K562 (cell line): ENCODE results near the gene CALU. TPM values are rescaled to one million over a fixed set of nuclear protein-coding genes. Genes with fewer than 3 reads are reported as not detected.

ENCODE experiments used
- ATAC-seq: fragments of 200-7000 bp; cut with Tn5 transposase; 3 replicates; pipeline ENCODE4 v1.9.1; 2020; ENCODE audit warnings: moderate library complexity
- BruUV-seq: library from RNA; stranded (reverse); fragments of 400-500 nt; replicated peaks from 2 replicates; lab custom pipeline; 2021; lab: Mats Ljungman, UMichigan
- CTCF ChIA-PET: fragments of 300-600 bp; formaldehyde crosslinking; extraction: SDS; loops from one replicate; lab custom pipeline; 2021; ENCODE audit warnings: low intra/inter-chr PET ratio; lab: Yijun Ruan, JAX
- POLR2A ChIA-PET: fragments of 300-600, 350-650 bp; sonication (Branson Sonifier 250); formaldehyde crosslinking; extraction: SDS; loops from one replicate; lab custom pipeline; 2021; ENCODE audit warnings: antibody characterized with exemption, inconsistent platforms; lab: Yijun Ruan, JAX
- DNase-seq, 4 experiments: peaks; one replicate each; pipeline versions ENCODE4 v3.0.0 to v3.0.0-alpha.2; 2011 to 2018; ENCODE audit warnings: low spot score in 3 of 4, mixed read lengths in 3 of 4; ENCODE audit errors: extremely low read depth in 1 of 4
- FAIRE-seq: peaks from 2 replicates; lab custom pipeline; 2011; peaks lifted over from hg19 to GRCh38; lab: Jason Lieb, UNC
- H2AFZ ChIP-seq: 2 replicates; pipeline ENCODE4 v1.6.0; 2011; ENCODE audit warnings: low read depth, low read length, control low read depth, inconsistent platforms
- H3K27ac ChIP-seq: fragments of 200-600 bp; 3 replicates; pipeline ENCODE4 v1.8.0; 2011; ENCODE audit warnings: low read depth, mild to moderate bottlenecking, control low read depth, inconsistent platforms, low read length, moderate library complexity, mixed read lengths; ENCODE audit errors: extremely low read depth
- H3K27me3 ChIP-seq, 2 experiments: fragments of 300-600 bp in 1 of 2; 2 replicates in 1 of 2; 3 replicates in 1 of 2; pipeline versions ENCODE4 v1.6.0 to v1.8.0; 2011; ENCODE audit warnings: inconsistent platforms in 2 of 2, low read length in 2 of 2, mild to moderate bottlenecking in 1 of 2, mixed read lengths in 1 of 2, moderate library complexity in 1 of 2; ENCODE audit not compliant: control insufficient read depth in 2 of 2, insufficient read depth in 2 of 2
- H3K36me3 ChIP-seq: fragments of 300-600 bp; 3 replicates; pipeline ENCODE4 v1.8.0; 2011; ENCODE audit warnings: mild to moderate bottlenecking, low read length, inconsistent platforms; ENCODE audit not compliant: control insufficient read depth, insufficient read depth
- H3K4me1 ChIP-seq, 2 experiments: fragments of 200-600 bp in 1 of 2; replicated peaks in 1 of 2; 2 replicates in 1 of 2; 3 replicates in 1 of 2; pipeline versions ENCODE4 v1.5.1 to v1.8.0; 2011; ENCODE audit warnings: inconsistent platforms in 2 of 2, low read length in 2 of 2, mild to moderate bottlenecking in 1 of 2, mixed read lengths in 1 of 2, moderate library complexity in 1 of 2; ENCODE audit not compliant: control insufficient read depth in 2 of 2, insufficient read depth in 2 of 2
- H3K4me2 ChIP-seq: 2 replicates; pipeline ENCODE4 v1.6.1; 2011; ENCODE audit warnings: low read length, control low read depth, inconsistent platforms, mixed read lengths; ENCODE audit not compliant: insufficient read depth
- H3K4me3 ChIP-seq: fragments of 200-600 bp; sonication (generic), shearing (Covaris generic); 2 replicates; pipeline ENCODE4 v1.5.1; 2016; ENCODE audit warnings: control low read depth, inconsistent platforms
- H3K79me2 ChIP-seq: fragments of 200-600 bp; 3 replicates; pipeline ENCODE4 v1.8.0; 2011; ENCODE audit warnings: low read length, inconsistent platforms; ENCODE audit not compliant: control insufficient read depth, insufficient read depth
- H3K9ac ChIP-seq, 2 experiments: 2 replicates each; pipeline versions ENCODE4 v1.6.0 to v1.6.1; 2011; ENCODE audit warnings: low read depth in 2 of 2, low read length in 2 of 2, control low read depth in 1 of 2, inconsistent platforms in 1 of 2, mild to moderate bottlenecking in 1 of 2, mixed read lengths in 1 of 2; ENCODE audit not compliant: insufficient read depth in 1 of 2
- H3K9me1 ChIP-seq: one replicate; pipeline ENCODE4 v1.6.0; 2011; ENCODE audit warnings: inconsistent platforms, mild to moderate bottlenecking, low read length, moderate library complexity; ENCODE audit not compliant: control insufficient read depth, insufficient read depth
- H3K9me3 ChIP-seq: replicated peaks from 2 replicates; pipeline ENCODE4 v1.5.1; 2011; ENCODE audit warnings: low read depth, low read length, inconsistent platforms; ENCODE audit not compliant: control insufficient read depth, insufficient read depth
- H4K20me1 ChIP-seq: replicated peaks from 2 replicates; pipeline ENCODE4 v1.6.1; 2011; ENCODE audit warnings: low read length, inconsistent platforms, mixed read lengths; ENCODE audit not compliant: control insufficient read depth, insufficient read depth
- RAD21 ChIP-seq, 2 experiments: fragments of 250-450 bp in 1 of 2; fragments of 450-650 bp in 1 of 2; sonication (Bioruptor Pico) in 1 of 2; formaldehyde crosslinking in 1 of 2; IDR thresholded peaks in 1 of 2; conservative IDR thresholded peaks in 1 of 2; 2 replicates each; pipeline versions ENCODE4 v1.4.0 to v1.8.0; 2020 to 2022; ENCODE audit warnings: mild to moderate bottlenecking in 2 of 2, moderate library complexity in 1 of 2
- RBFOX2 ChIP-seq: fragments of 200-400 bp; formaldehyde crosslinking; IDR thresholded peaks from 2 replicates; pipeline ENCODE4 v1.6.1; 2017; ENCODE audit warnings: low read depth, mild to moderate bottlenecking, low read length, moderate library complexity
- RBM14 ChIP-seq: fragments of 200-400 bp; formaldehyde crosslinking; IDR thresholded peaks from 2 replicates; pipeline ENCODE4 v1.6.1; 2018; ENCODE audit warnings: low read depth, mild to moderate bottlenecking, low read length, moderate library complexity, borderline replicate concordance; ENCODE audit not compliant: insufficient read depth
- ZNF551 ChIP-seq: fragments of 250-450 bp; sonication (Bioruptor Pico); IDR thresholded peaks from 2 replicates; pipeline ENCODE4 v1.5.0; 2021; ENCODE audit warnings: mild to moderate bottlenecking, moderate library complexity
- ZNF668 ChIP-seq: fragments of 250-450 bp; sonication (Bioruptor Pico); IDR thresholded peaks from 2 replicates; pipeline ENCODE4 v1.8.0; 2022; ENCODE audit warnings: mild to moderate bottlenecking, inconsistent platforms
- WGBS: fragments of 100-300 bp; shearing (Covaris generic); methylation state at CpG from one replicate; pipeline ENCODE4 v1.1.6; 2016; ENCODE audit warnings: low coverage, mixed read lengths; ENCODE audit not compliant: insufficient coverage; ENCODE audit errors: missing lambda C conversion rate; 5-methylcytosine and 5-hydroxymethylcytosine counted together
- in situ Hi-C: fragments of 300-500 bp; cut with MboI; formaldehyde crosslinking; loops from 4 replicates; pipeline ENCODE4 v1.15.0; 2018; ENCODE audit warnings: inconsistent platforms, mixed read lengths
- intact Hi-C: fragments of 100-400 bp; cut with micrococcal nuclease; formaldehyde crosslinking; loops from 2 replicates; pipeline ENCODE4 v1.14.2; 2022
- polyA plus RNA-seq, 8 experiments: library from polyadenylated mRNA; depleted of rRNA in 4 of 8; stranded (reverse) in 5 of 8; unstranded in 3 of 8; fragments of >200 nt; fragmentation: Nextera tagmentation in 2 of 8; fragmentation: Illumina TruSeq in 1 of 8; extraction: Ambion mirVana in 2 of 8; extraction: Trizol in 1 of 8; gene quantifications; 2 replicates each; pipeline versions ENCODE4 v1.2.1 to v1.2.3, GENCODE V29; 2011 to 2014; ENCODE audit warnings: inconsistent platforms in 1 of 8, missing spikeins in 1 of 8
- total RNA-seq, 7 experiments: library from RNA; depleted of rRNA in 6 of 7; stranded (reverse); fragments of >200 nt in 6 of 7; fragmentation: Illumina TruSeq in 2 of 7; extraction: Trizol in 2 of 7; gene quantifications; 2 replicates each; pipeline versions ENCODE4 v1.2.1 to v1.2.3, GENCODE V29; 2011 to 2021; ENCODE audit warnings: low replicate concordance in 1 of 7
- TF ChIP-seq, protein P1 (sequence below), 3 experiments: IDR thresholded peaks in 2 of 3; conservative IDR thresholded peaks in 1 of 3; 2 replicates each; pipeline ENCODE4 v1.5.1; 2011 to 2012; ENCODE audit warnings: low read length in 3 of 3, mild to moderate bottlenecking in 3 of 3, control low read depth in 2 of 3, improper control_type of control experiment in 1 of 3, inconsistent platforms in 1 of 3, low read depth in 1 of 3, mixed read lengths in 1 of 3, moderate library complexity in 1 of 3; ENCODE audit not compliant: insufficient read depth in 2 of 3
- TF ChIP-seq, protein P2 (sequence below), 2 experiments: fragments of 450-650 bp; formaldehyde crosslinking in 1 of 2; IDR thresholded peaks; 2 replicates each; pipeline versions ENCODE4 v1.4.0 to v1.6.1; 2014 to 2020; ENCODE audit warnings: mild to moderate bottlenecking in 2 of 2, borderline replicate concordance in 1 of 2, low read depth in 1 of 2

The CALU gene
- total and polyA plus RNA-seq, 9 of the 15 experiments (the other 6 are each of a cell fraction or from before 2014, with no cell fraction given): 166 to 286 (median 215) TPM

DNA sequence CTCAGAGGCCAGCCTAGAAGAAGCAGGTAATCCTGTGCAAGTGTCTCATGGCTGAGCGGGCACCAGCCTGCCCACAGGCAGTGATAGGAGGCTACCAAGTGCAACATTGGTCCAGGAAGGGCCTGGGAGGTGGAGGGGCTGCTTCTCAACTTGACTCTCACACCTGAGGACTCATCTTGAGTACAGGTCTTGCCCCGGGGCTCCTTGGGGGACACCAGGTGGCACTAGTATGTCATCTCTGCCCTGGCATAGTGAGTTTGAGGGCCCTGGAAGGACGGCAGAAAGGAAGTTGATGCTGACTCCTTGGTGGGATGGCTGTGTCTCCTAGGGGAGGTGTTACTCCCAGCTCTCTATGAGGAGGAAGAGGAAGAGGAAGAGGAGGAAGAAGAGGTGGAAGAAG lies 54.9 kb downstream of the CALU start:
- H3K9me3 ChIP-seq: no peaks in the 10 kb centered on the region
- no peak overlapping the region for H3K4me3 ChIP-seq
- no TSS peak for BruUV-seq
- peak overlapping the region in 1 of 2 experiments; percentile 76; a peak in 1 of 4 replicates for H3K9ac ChIP-seq
- H3K27ac ChIP-seq: no peak overlapping the region
- peaks cover 9% of the 10 kb centered on the region; the same call in 2 of the 3 replicates for H3K79me2 ChIP-seq
- POLR2A ChIA-PET: interaction anchor here (1.0 to 2.1 kb wide), 6 partner anchors 13 to 69 kb away, joined by 3 to 6 read pairs (median 4); no protein-coding TSS in a partner anchor
- no peaks in the 10 kb centered on the region for H3K9me1 ChIP-seq
- ATAC-seq (no peak), FAIRE-seq (no peak), DNase-seq (no peak)
- no peak overlapping the region for H2AFZ ChIP-seq
- CTCF ChIA-PET: interaction anchor here (1.5 kb wide), 1 partner anchor 86 kb away, joined by 3 read pairs; no protein-coding TSS in a partner anchor
- H3K4me2 ChIP-seq: no peak overlapping the region
- H3K4me1 ChIP-seq: peaks cover 18 to 41% of the 10 kb centered on the region in 2 experiments
- in situ Hi-C loops (no loop called here), intact Hi-C loops (loop anchor here (5.0 kb wide), 1 partner anchor 88 kb away; no protein-coding TSS in a partner anchor)
- no peaks in the 10 kb centered on the region for H3K27me3 ChIP-seq
- H3K36me3 ChIP-seq: peaks cover 17% of the 10 kb centered on the region; the same call in 2 of the 3 replicates
- TF ChIP-seq RBM14 (no peak), ZNF668 (no peak), RBFOX2 (peak; percentile 16; the same call in 1 of the 2 replicates), RAD21 (CRISPR knock-in tag; conservative IDR thresholded peaks at IDR 0.05 in 1 of 2, IDR thresholded peaks at IDR 0.05 in 1 of 2) (peak in 1 of 2 experiments; percentile 35; a peak in 2 of 4 replicates), ZNF551 (CRISPR knock-in tag) (no peak)
- TF ChIP-seq, protein P1, sequence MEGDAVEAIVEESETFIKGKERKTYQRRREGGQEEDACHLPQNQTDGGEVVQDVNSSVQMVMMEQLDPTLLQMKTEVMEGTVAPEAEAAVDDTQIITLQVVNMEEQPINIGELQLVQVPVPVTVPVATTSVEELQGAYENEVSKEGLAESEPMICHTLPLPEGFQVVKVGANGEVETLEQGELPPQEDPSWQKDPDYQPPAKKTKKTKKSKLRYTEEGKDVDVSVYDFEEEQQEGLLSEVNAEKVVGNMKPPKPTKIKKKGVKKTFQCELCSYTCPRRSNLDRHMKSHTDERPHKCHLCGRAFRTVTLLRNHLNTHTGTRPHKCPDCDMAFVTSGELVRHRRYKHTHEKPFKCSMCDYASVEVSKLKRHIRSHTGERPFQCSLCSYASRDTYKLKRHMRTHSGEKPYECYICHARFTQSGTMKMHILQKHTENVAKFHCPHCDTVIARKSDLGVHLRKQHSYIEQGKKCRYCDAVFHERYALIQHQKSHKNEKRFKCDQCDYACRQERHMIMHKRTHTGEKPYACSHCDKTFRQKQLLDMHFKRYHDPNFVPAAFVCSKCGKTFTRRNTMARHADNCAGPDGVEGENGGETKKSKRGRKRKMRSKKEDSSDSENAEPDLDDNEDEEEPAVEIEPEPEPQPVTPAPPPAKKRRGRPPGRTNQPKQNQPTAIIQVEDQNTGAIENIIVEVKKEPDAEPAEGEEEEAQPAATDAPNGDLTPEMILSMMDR (IDR thresholded peaks at IDR 0.05 in 2 of 3, conservative IDR thresholded peaks at IDR 0.05 in 1 of 3; ENCODE audit: insufficient read depth in 2 of 3, low read depth in 1 of 3, low read length in 3 of 3): peak; percentile 24 to 28 (median 27); a peak in 3 of 6 replicates
- TF ChIP-seq, protein P2, sequence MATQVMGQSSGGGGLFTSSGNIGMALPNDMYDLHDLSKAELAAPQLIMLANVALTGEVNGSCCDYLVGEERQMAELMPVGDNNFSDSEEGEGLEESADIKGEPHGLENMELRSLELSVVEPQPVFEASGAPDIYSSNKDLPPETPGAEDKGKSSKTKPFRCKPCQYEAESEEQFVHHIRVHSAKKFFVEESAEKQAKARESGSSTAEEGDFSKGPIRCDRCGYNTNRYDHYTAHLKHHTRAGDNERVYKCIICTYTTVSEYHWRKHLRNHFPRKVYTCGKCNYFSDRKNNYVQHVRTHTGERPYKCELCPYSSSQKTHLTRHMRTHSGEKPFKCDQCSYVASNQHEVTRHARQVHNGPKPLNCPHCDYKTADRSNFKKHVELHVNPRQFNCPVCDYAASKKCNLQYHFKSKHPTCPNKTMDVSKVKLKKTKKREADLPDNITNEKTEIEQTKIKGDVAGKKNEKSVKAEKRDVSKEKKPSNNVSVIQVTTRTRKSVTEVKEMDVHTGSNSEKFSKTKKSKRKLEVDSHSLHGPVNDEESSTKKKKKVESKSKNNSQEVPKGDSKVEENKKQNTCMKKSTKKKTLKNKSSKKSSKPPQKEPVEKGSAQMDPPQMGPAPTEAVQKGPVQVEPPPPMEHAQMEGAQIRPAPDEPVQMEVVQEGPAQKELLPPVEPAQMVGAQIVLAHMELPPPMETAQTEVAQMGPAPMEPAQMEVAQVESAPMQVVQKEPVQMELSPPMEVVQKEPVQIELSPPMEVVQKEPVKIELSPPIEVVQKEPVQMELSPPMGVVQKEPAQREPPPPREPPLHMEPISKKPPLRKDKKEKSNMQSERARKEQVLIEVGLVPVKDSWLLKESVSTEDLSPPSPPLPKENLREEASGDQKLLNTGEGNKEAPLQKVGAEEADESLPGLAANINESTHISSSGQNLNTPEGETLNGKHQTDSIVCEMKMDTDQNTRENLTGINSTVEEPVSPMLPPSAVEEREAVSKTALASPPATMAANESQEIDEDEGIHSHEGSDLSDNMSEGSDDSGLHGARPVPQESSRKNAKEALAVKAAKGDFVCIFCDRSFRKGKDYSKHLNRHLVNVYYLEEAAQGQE (IDR thresholded peaks at IDR 0.05; ENCODE audit: borderline replicate concordance): peak; percentile 22; the same call in 1 of the 2 replicates
- TF ChIP-seq, protein P2 (CRISPR knock-in tag; IDR thresholded peaks at IDR 0.05; ENCODE audit: low read depth): no peak
- 66% methylated on average over 3 of the region's 3 CpGs for WGBS
- H4K20me1 ChIP-seq: no peaks in the 10 kb centered on the region
